HepG2 (cell line): ENCODE measurements around the gene PPP6R2.

Source experiments
- GABPA ChIP-seq, 2 experiments: IDR thresholded peaks; 2 replicates each; pipeline ENCODE4 v1.6.1; 2011 to 2016; ENCODE audit warnings: low read depth in 2 of 2, low read length in 1 of 2, missing biosample characterization in 1 of 2, missing genetic modification characterization in 1 of 2
- GFI1 ChIP-seq: sonication (generic); formaldehyde crosslinking; IDR thresholded peaks from 2 replicates; pipeline ENCODE4 v1.5.0; 2020; ENCODE audit warnings: missing genetic modification reagents, mild to moderate bottlenecking, borderline replicate concordance
- ZBTB1 ChIP-seq: sonication (generic); formaldehyde crosslinking; IDR thresholded peaks from 2 replicates; pipeline ENCODE4 v1.4.0; 2020; ENCODE audit warnings: missing genetic modification reagents, borderline replicate concordance
- ZNF24 ChIP-seq: fragments of 450-650 bp; IDR thresholded peaks from 2 replicates; pipeline ENCODE4 v1.6.1; 2017; ENCODE audit warnings: antibody characterized with exemption, mild to moderate bottlenecking
- ZNF274 ChIP-seq: sonication (generic); formaldehyde crosslinking; IDR thresholded peaks from 2 replicates; pipeline ENCODE4 v1.5.1; 2020; ENCODE audit warnings: mild to moderate bottlenecking, missing genetic modification reagents
- ZNF350 ChIP-seq: sonication (generic); formaldehyde crosslinking; IDR thresholded peaks from 2 replicates; pipeline ENCODE4 v1.4.0; 2020; ENCODE audit warnings: mild to moderate bottlenecking, low read depth, missing genetic modification reagents, borderline replicate concordance
- ZNF501 ChIP-seq: sonication (generic); formaldehyde crosslinking; IDR thresholded peaks from 2 replicates; pipeline ENCODE4 v1.5.1; 2020; ENCODE audit warnings: mild to moderate bottlenecking, moderate library complexity, missing genetic modification reagents
- ZNF878 ChIP-seq: sonication (generic); formaldehyde crosslinking; IDR thresholded peaks from 2 replicates; pipeline ENCODE4 v1.8.1; 2023; ENCODE audit warnings: mild to moderate bottlenecking, missing genetic modification reagents, moderate library complexity
- ZZZ3 ChIP-seq: sonication (generic); formaldehyde crosslinking; IDR thresholded peaks from 2 replicates; pipeline ENCODE4 v1.4.0; 2020; ENCODE audit warnings: missing genetic modification reagents, mild to moderate bottlenecking, borderline replicate concordance
- TF ChIP-seq, protein P1 (sequence below): sonication (generic); formaldehyde crosslinking; IDR thresholded peaks from 2 replicates; pipeline ENCODE4 v1.9.0; 2021; ENCODE audit warnings: missing genetic modification reagents, borderline replicate concordance
- TF ChIP-seq, protein P2 (sequence below): sonication (generic); formaldehyde crosslinking; IDR thresholded peaks from 2 replicates; pipeline ENCODE4 v1.5.0; 2020; ENCODE audit warnings: mild to moderate bottlenecking, missing genetic modification reagents, moderate library complexity

DNA sequence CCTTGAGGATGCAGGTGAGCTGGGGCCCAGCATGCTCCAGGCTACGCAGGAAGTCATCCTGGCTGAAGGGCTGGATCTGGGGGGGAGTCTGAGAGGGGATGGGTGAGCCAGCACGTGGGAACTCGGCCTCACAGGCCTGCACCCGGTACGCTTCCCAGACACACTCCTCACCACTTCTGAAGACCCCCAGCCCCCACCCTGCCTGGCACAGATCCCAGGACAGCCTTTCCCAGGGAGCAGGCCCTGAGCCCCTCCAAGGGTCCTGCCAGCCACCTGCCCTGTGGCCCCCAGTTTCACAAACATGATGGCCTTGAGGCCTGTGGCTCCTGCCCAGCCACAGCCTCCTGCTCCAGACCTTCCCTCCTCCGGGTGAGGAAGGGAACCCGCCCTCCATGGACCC, 30.1 kb upstream of the PPP6R2 start:
- TF ChIP-seq, protein P1, sequence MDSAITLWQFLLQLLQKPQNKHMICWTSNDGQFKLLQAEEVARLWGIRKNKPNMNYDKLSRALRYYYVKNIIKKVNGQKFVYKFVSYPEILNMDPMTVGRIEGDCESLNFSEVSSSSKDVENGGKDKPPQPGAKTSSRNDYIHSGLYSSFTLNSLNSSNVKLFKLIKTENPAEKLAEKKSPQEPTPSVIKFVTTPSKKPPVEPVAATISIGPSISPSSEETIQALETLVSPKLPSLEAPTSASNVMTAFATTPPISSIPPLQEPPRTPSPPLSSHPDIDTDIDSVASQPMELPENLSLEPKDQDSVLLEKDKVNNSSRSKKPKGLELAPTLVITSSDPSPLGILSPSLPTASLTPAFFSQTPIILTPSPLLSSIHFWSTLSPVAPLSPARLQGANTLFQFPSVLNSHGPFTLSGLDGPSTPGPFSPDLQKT (CRISPR knock-in tag): no peak
- TF ChIP-seq ZZZ3 (no peak), GABPA (IDR thresholded peaks at IDR 0.05; ENCODE audit: low read depth, low read length) (no peak), GABPA (CRISPR knock-in tag; IDR thresholded peaks at IDR 0.05; ENCODE audit: low read depth) (no peak), ZNF350 (CRISPR knock-in tag) (no peak), ZBTB1 (CRISPR knock-in tag) (no peak), ZNF501 (no peak), ZNF274 (CRISPR knock-in tag) (no peak), ZNF24 (no peak), ZNF878 (CRISPR knock-in tag) (no peak), GFI1 (CRISPR knock-in tag) (no peak)
- TF ChIP-seq, protein P2, sequence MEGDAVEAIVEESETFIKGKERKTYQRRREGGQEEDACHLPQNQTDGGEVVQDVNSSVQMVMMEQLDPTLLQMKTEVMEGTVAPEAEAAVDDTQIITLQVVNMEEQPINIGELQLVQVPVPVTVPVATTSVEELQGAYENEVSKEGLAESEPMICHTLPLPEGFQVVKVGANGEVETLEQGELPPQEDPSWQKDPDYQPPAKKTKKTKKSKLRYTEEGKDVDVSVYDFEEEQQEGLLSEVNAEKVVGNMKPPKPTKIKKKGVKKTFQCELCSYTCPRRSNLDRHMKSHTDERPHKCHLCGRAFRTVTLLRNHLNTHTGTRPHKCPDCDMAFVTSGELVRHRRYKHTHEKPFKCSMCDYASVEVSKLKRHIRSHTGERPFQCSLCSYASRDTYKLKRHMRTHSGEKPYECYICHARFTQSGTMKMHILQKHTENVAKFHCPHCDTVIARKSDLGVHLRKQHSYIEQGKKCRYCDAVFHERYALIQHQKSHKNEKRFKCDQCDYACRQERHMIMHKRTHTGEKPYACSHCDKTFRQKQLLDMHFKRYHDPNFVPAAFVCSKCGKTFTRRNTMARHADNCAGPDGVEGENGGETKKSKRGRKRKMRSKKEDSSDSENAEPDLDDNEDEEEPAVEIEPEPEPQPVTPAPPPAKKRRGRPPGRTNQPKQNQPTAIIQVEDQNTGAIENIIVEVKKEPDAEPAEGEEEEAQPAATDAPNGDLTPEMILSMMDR: no peak
